HepG2 (cell line): ENCODE results near the gene MRPS2. TPM values are rescaled to one million over a fixed set of nuclear protein-coding genes. Genes with fewer than 3 reads are reported as not detected.

Experiments
- DPF2 ChIP-seq: sonication (generic); formaldehyde crosslinking; IDR thresholded peaks from 2 replicates; pipeline ENCODE4 v1.4.0; 2020; ENCODE audit warnings: mild to moderate bottlenecking, low read depth, missing genetic modification reagents, borderline replicate concordance
- DRAP1 ChIP-seq: IDR thresholded peaks from 2 replicates; pipeline ENCODE4 v1.6.1; 2016; ENCODE audit warnings: missing genetic modification reagents, missing compliant biosample characterization
- ESRRA ChIP-seq: sonication (generic); formaldehyde crosslinking; IDR thresholded peaks from 2 replicates; pipeline ENCODE4 v1.5.1; 2020; ENCODE audit warnings: mild to moderate bottlenecking, low read depth, missing genetic modification reagents
- IKZF5 ChIP-seq: IDR thresholded peaks from 2 replicates; pipeline ENCODE4 v1.6.1; 2018; ENCODE audit warnings: missing genetic modification reagents, mild to moderate bottlenecking, missing compliant biosample characterization
- JARID2 ChIP-seq: sonication (generic); formaldehyde crosslinking; IDR thresholded peaks from 2 replicates; pipeline ENCODE4 v1.8.1; 2023; ENCODE audit warnings: missing genetic modification reagents, inconsistent platforms; ENCODE audit not compliant: insufficient replicate concordance
- MED13 ChIP-seq: sonication (generic); formaldehyde crosslinking; IDR thresholded peaks from 2 replicates; pipeline ENCODE4 v1.5.0; 2020; ENCODE audit warnings: missing genetic modification reagents
- NR2F2 ChIP-seq: IDR thresholded peaks from 2 replicates; pipeline ENCODE4 v1.6.1; 2012; ENCODE audit warnings: low read depth, inconsistent platforms, borderline replicate concordance
- PLRG1 ChIP-seq: fragments of 450-650 bp; conservative IDR thresholded peaks from 2 replicates; pipeline ENCODE4 v1.6.1; 2016
- REST ChIP-seq, 2 experiments: IDR thresholded peaks; 2 replicates each; pipeline ENCODE4 v1.6.1; 2011 to 2012; ENCODE audit warnings: low read length in 2 of 2, borderline replicate concordance in 1 of 2, low read depth in 1 of 2, mild to moderate bottlenecking in 1 of 2, moderate library complexity in 1 of 2
- ZBTB34 ChIP-seq: sonication (generic); formaldehyde crosslinking; IDR thresholded peaks from 2 replicates; pipeline ENCODE4 v1.8.0; 2022; ENCODE audit warnings: mild to moderate bottlenecking, missing genetic modification reagents
- ZFP36 ChIP-seq: fragments of 150-350 bp; IDR thresholded peaks from 2 replicates; pipeline ENCODE4 v1.6.1; 2018; ENCODE audit warnings: borderline replicate concordance, low read length, low read depth; ENCODE audit not compliant: partially characterized antibody
- ZNF646 ChIP-seq: sonication (generic); formaldehyde crosslinking; IDR thresholded peaks from 2 replicates; pipeline ENCODE4 v1.9.0; 2021; ENCODE audit warnings: mild to moderate bottlenecking, missing genetic modification reagents
- ZNF670 ChIP-seq: sonication (generic); formaldehyde crosslinking; IDR thresholded peaks from 2 replicates; pipeline ENCODE4 v1.8.0; 2022; ENCODE audit warnings: mild to moderate bottlenecking, missing genetic modification reagents, borderline replicate concordance
- polyA plus RNA-seq, 8 experiments: library from polyadenylated mRNA; depleted of rRNA in 3 of 8; stranded (reverse) in 7 of 8; unstranded in 1 of 8; fragments of >200 nt; fragmentation: Illumina TruSeq in 4 of 8; extraction: Trizol in 4 of 8; gene quantifications; 2 replicates each; pipeline versions ENCODE4 v1.2.1 to v1.2.3, GENCODE V29; 2011 to 2016; ENCODE audit warnings: low read depth in 4 of 8, missing spikeins in 1 of 8, mixed read lengths in 1 of 8; ENCODE audit not compliant: insufficient read depth in 1 of 8
- total RNA-seq, 5 experiments: library from RNA; depleted of rRNA; stranded (reverse); fragments of >200 nt; fragmentation: Illumina TruSeq; extraction: Trizol; gene quantifications; 2 replicates each; pipeline ENCODE4 v1.2.3, GENCODE V29; 2016; ENCODE audit warnings: low read depth in 1 of 5

Gene MRPS2
- total and polyA plus RNA-seq, 2 of the 13 experiments (the other 11 are each of a cell fraction or from before 2014, with no cell fraction given) = 44.4 to 86.7 TPM

GRCh38 chr9:135490980-135491464 is 9.5 kb upstream of the MRPS2 start (continued):
- TF ChIP-seq DRAP1 (CRISPR knock-in tag) (0 out of 2 replicates have a peak, but pooled peaks have one; percentile 13), IKZF5 (CRISPR knock-in tag) (peak; percentile 50; the same call in 1 of the 2 replicates), ZNF646 (CRISPR knock-in tag) (no peak), PLRG1 (no peak), REST (IDR thresholded peaks at IDR 0.05; ENCODE audit: borderline replicate concordance in 1 of 2, low read depth in 1 of 2, low read length in 2 of 2) (no peak), JARID2 (no peak), ZBTB34 (CRISPR knock-in tag) (no peak), DPF2 (peak; percentile 42; the same call in 1 of the 2 replicates), ZFP36 (no peak), ESRRA (CRISPR knock-in tag) (0 out of 2 replicates have a peak, but pooled peaks have one; percentile 29), MED13 (no peak), NR2F2 (peak; percentile 43; the same call in 1 of the 2 replicates), ZNF670 (CRISPR knock-in tag) (peak; percentile 47; the same call in 1 of the 2 replicates)
